HL-60 (cell line): ENCODE measurements around the gene OR5B21.

Source experiments
- DNase-seq, 2 experiments: peaks; one replicate each; pipeline ENCODE4 v3.0.0-alpha.2; 2010 to 2020; ENCODE audit warnings: low read depth in 1 of 2, low spot score in 1 of 2
- H3K27ac ChIP-seq: fragments of 250-450 bp; sonication (Bioruptor Pico); replicated peaks from 2 replicates; pipeline ENCODE4 v1.5.1; 2020; ENCODE audit warnings: mild to moderate bottlenecking, moderate library complexity
- H3K27me3 ChIP-seq: fragments of 250-450 bp; sonication (Bioruptor Pico); 2 replicates; pipeline ENCODE4 v1.5.1; 2021; ENCODE audit warnings: mild to moderate bottlenecking, moderate library complexity; ENCODE audit not compliant: insufficient read depth, poor library complexity, severe bottlenecking
- H3K4me3 ChIP-seq: replicated peaks from 2 replicates; pipeline ENCODE4 v1.5.1; 2011; ENCODE audit warnings: mild to moderate bottlenecking, control low read depth, low read length; ENCODE audit not compliant: insufficient read depth
- GABPA ChIP-seq: IDR thresholded peaks from 2 replicates; pipeline ENCODE4 v1.6.1; 2012; ENCODE audit warnings: low read depth
- POLR2AphosphoS5 ChIP-seq: IDR thresholded peaks from 2 replicates; pipeline ENCODE4 v1.6.1; 2012; ENCODE audit warnings: low read depth
- SPI1 ChIP-seq: IDR thresholded peaks from 2 replicates; pipeline ENCODE4 v1.6.1; 2012; ENCODE audit warnings: low read depth, mild to moderate bottlenecking, borderline replicate concordance
- TF ChIP-seq, protein P1 (sequence below): IDR thresholded peaks from one replicate; pipeline ENCODE4 v1.5.1; 2011; ENCODE audit warnings: low read length, control low read depth, inconsistent platforms; ENCODE audit not compliant: insufficient read depth
- TF ChIP-seq, protein P2 (sequence below): IDR thresholded peaks from 2 replicates; pipeline ENCODE4 v1.6.1; 2012; ENCODE audit warnings: low read depth; ENCODE audit not compliant: insufficient replicate concordance

The OR5B21 gene

DNA sequence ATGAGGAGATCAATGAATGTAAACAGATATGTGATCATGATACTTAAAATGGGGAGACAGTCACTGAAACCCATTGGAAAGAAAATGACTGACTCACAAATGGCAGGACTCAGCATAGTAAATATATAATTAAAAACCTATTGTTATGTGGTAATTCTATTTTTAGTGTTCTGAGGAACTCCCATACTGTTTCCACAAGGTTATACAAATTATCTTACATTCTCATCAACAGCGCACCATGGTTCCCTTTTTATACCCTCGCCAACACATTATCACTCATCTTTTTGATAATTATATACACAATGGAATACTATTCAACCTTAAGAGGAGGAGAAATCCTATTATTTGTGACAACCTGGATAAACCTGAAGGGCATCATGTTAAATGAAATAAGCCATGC, 17.1 kb downstream of the OR5B21 start:
- no peak for DNase-seq
- no peaks in the 10 kb centered on the region for H3K27me3 ChIP-seq
- H3K27ac ChIP-seq: no peak overlapping the region
- no peak for TF ChIP-seq GABPA
- no peak for TF ChIP-seq POLR2AphosphoS5
- TF ChIP-seq, protein P1, sequence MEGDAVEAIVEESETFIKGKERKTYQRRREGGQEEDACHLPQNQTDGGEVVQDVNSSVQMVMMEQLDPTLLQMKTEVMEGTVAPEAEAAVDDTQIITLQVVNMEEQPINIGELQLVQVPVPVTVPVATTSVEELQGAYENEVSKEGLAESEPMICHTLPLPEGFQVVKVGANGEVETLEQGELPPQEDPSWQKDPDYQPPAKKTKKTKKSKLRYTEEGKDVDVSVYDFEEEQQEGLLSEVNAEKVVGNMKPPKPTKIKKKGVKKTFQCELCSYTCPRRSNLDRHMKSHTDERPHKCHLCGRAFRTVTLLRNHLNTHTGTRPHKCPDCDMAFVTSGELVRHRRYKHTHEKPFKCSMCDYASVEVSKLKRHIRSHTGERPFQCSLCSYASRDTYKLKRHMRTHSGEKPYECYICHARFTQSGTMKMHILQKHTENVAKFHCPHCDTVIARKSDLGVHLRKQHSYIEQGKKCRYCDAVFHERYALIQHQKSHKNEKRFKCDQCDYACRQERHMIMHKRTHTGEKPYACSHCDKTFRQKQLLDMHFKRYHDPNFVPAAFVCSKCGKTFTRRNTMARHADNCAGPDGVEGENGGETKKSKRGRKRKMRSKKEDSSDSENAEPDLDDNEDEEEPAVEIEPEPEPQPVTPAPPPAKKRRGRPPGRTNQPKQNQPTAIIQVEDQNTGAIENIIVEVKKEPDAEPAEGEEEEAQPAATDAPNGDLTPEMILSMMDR: no peak
- TF ChIP-seq, protein P2, sequence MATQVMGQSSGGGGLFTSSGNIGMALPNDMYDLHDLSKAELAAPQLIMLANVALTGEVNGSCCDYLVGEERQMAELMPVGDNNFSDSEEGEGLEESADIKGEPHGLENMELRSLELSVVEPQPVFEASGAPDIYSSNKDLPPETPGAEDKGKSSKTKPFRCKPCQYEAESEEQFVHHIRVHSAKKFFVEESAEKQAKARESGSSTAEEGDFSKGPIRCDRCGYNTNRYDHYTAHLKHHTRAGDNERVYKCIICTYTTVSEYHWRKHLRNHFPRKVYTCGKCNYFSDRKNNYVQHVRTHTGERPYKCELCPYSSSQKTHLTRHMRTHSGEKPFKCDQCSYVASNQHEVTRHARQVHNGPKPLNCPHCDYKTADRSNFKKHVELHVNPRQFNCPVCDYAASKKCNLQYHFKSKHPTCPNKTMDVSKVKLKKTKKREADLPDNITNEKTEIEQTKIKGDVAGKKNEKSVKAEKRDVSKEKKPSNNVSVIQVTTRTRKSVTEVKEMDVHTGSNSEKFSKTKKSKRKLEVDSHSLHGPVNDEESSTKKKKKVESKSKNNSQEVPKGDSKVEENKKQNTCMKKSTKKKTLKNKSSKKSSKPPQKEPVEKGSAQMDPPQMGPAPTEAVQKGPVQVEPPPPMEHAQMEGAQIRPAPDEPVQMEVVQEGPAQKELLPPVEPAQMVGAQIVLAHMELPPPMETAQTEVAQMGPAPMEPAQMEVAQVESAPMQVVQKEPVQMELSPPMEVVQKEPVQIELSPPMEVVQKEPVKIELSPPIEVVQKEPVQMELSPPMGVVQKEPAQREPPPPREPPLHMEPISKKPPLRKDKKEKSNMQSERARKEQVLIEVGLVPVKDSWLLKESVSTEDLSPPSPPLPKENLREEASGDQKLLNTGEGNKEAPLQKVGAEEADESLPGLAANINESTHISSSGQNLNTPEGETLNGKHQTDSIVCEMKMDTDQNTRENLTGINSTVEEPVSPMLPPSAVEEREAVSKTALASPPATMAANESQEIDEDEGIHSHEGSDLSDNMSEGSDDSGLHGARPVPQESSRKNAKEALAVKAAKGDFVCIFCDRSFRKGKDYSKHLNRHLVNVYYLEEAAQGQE: no peak
- TF ChIP-seq SPI1: no peak
- no peak overlapping the region for H3K4me3 ChIP-seq

DNA sequence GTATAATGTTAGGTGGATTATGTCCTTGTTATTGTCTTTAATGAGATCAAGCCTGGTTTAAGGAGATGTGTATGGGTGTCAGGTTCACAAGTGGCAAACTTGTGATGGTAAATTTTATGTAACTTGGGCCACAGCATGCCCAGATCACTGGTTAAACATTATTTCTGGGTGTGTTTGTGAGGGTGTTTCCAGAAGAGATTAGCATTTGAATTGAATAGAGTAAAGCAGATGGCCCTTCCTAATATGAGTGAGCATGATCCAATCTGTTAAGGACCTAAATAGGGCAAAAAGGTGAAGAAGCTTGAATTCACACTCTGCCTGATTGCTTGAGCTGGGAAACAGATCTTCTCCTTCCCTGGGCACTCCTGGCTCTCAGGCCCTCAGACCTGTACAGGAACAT, 20.7 kb downstream of the OR5B21 start:
- Histone ChIP-seq H3K27me3 (no peaks in the 10 kb centered on the region), H3K27ac (no peak overlapping the region), H3K4me3 (no peak overlapping the region)
- no peak for DNase-seq
- TF ChIP-seq GABPA (no peak), SPI1 (no peak), POLR2AphosphoS5 (no peak)
- TF ChIP-seq, protein P2: no peak
- TF ChIP-seq, protein P1: no peak

DNA sequence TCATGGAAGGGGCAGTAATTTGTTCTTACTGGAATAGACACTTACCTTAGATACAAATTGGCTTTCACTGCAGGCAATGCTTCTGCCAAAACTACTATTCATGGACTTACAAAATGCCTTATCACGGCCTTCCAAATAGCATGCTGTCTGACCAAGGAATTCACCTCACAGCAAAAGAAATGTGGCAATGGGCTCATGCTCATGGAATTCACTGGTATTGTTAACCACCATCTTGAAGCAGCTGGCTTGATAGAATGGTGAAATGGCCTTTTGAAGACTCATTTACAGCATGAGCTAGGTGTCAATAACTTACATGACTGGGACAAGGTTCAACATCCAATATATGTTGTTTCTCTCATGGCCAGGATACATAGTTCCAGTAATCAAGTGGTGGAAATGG, 21.9 kb downstream of the OR5B21 start:
- no peak for DNase-seq
- Histone ChIP-seq H3K4me3 (no peak overlapping the region), H3K27me3 (no peaks in the 10 kb centered on the region), H3K27ac (no peak overlapping the region)
- no peak for TF ChIP-seq POLR2AphosphoS5
- TF ChIP-seq, protein P1: no peak
- no peak for TF ChIP-seq SPI1
- no peak for TF ChIP-seq GABPA
- TF ChIP-seq, protein P2: no peak
